GM21447 (cell line): ENCODE measurements around the gene DBP.
A peak's percentile ranks its signal among the peaks of the same experiment; 100 is the strongest.
"Not testable (repeated sequence)": the region's sequence is repeated elsewhere in the genome, so short reads cannot be mapped to it uniquely, and the experiment has no call there.

Experiments used
- ATAC-seq: cut with Tn5 transposase; IDR thresholded peaks from one replicate; pipeline ENCODE4 v1.9.1; 2021; ENCODE audit not compliant: unreplicated experiment

Gene DBP

DNA sequence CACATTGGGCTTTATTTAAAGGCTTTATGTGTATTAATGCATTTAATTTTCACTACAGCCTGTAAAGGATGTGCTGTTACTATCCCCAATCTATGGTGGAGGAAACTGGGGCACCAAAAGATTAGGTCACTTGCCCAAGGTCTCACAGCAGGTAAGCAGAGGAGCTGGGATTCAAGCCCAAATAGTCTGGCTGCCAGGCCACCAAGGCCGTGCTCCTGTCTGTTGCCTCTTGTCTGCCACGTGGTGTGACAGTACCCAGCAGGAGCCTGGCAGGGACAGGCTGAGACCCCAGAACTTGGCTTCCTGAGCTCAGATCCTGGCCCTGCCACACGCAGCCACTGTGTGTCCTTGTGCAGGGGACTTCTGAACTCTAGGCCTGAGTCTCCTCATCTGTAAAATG, 31.2 kb upstream of the DBP start:
- ATAC-seq, result no peak

- no peak for ATAC-seq
These were observed 28.6 kb upstream of the DBP start for GRCh38 chr19:48665786-48666185.

GRCh38 chr19:48664476-48664875, 27.3 kb upstream of the DBP start:
- no peak for ATAC-seq

GRCh38 chr19:48663667-48664066, 26.5 kb upstream of the DBP start:
- no peak for ATAC-seq

- no peak for ATAC-seq
These were observed 24.5 kb upstream of the DBP start for GRCh38 chr19:48661711-48662090.

DNA sequence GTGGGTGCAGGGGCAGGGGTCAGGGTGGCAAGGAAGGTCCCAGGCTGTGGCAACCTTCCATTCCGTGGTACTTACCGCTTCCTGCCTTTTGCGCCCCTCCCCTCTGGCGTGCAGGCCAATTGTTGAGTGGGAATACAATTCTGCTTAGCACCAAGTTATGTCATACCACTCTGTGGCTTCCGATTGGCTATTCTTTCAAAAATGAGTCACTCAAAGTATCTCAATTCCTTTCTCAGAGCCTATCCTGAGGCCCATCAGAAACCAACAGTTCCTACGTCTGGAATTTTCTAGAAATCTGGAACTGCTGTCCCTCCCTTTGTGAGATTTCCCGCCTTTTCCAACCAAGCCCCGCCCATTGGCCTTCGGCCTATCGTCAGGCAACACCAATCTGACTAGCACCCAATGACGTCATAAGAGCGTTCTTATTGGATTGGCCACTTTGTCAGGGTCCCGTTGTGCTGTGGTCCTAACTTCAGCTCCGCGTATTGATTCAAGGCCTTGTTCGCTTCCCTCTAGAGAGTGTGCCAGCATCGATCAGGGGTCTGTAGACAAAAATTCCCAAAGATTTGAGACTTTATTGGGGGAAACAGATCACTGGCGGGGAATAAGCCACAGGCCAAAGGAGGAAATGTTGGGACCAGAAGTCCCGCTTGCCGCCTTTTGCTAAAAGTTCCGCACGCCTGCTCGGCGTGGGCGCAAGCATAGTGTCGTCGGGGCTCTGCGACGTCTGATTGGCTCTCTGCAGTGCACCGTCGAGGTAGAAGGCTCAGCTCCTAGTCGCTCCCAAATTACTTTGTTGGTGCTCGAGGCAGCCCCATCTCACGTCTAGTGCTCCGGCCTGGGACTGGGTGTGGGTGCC, 23.9 kb upstream of the DBP start:
- ATAC-seq, result peak; percentile 84

DNA sequence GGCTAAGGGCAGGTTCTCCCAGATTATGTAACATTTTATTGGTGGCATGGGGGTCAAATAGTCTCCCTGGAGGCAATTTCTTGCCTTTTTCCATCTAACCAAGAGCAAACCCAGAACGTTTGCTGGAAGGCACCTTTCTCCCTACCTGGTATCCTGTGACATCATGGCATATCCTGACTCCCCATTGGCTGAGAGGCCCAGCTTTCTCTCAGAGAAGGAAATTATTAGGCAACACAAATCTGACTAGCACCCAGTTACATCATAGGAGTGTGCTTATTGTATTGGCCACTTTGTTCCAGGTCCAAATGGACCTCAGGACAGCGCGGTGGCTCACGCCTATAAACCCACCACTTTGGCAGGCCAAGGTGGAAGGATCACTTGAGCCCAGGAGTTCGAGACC, 22.6 kb upstream of the DBP start:
- ATAC-seq, result no peak

GRCh38 chr19:48658483-48658882, 21.3 kb upstream of the DBP start:
- ATAC-seq, result no peak

DNA sequence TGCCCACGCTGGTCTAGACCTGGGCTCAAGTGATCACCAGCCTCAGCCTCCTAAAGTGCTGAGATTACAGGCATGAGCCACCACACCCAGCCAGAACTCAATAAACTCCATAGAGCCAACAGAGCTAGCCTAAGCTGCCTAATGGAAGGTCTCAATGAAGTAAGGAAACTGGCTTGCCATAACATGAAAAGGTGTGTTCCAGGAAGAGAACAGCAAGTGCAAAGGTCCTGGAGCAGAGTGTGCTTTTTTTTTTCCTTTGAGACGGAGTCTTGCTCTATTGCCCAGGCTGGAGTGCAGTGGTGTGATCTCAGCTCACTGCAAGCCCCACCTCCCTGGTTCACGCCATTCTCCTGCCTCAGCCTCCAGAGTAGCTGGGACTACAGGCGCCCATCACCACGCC, 20.6 kb upstream of the DBP start:
- not testable (repeated sequence) for ATAC-seq

DNA sequence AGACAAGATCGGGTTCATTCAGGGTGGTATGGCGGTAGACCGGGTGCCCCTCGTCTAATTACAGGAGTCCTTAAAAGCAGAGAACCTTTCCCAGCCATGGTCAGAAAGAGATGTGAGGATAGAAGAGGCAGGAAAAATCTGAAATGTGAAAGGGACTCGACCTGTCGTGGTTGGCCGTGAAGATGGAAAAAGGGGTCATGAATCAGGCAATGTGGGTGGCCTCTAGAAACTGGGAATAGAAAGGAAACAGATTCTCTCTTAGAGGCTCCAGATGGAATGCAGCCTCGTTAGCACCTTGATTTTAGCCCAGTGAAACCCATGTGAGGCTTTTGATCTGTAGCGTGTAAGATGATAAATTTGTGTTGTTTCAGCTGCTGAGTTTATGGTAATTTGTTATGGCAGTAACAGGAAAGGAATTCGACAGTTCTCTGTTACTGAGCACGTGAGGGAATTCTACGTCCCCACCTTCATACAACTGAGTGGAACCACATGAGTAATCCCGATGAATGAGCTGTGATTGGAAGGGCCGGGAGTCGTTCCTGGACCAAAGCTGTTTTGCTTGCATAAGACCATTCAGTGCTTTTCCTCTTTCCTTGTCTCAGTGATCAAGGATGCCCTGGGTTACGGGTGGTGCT, 19.8 kb upstream of the DBP start:
- no peak for ATAC-seq

GRCh38 chr19:48654299-48655059, 17.3 kb upstream of the DBP start:
- ATAC-seq, result no peak

DNA sequence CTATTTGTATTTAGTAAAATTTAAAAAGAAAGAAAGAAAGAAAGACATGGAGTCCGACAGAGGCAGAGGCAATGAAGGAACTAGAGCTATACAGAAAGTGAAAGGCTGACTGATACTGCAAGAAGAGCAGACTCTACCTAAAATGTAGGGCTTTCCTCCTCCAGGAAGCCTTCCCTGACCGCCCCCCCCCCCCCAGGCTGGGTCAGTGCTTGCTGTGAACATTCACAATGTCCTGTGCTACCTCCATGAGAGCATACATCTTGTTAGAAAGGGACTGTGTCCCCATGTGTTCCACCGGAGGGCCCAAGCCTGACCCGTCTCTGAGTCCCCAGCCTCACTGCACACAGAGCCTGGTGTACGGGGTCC, 14.5 kb upstream of the DBP start:
- ATAC-seq, result no peak

GRCh38 chr19:48650974-48651682, 13.9 kb upstream of the DBP start:
- ATAC-seq, result no peak

DNA sequence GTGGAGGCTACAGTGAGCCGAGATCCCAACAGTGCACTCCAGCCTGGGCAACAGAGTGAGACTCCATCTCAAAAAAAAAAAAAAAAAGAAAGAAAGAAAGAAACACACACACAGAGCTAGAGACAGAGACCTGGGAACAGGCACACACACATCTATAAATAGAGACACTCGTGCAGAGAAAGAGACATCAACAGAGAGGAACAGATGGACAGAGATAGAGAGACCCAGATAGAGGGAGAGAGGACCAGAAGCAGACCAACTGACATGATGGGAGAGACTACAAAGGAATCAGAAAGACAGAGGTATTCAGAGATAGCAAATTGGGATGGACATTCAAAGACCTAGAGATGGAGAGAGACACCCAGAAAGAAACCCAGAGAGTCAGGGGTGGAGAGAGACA, 11.0 kb upstream of the DBP start:
- no peak for ATAC-seq

GRCh38 chr19:48646722-48647216, 9.6 kb upstream of the DBP start:
- no peak for ATAC-seq

GRCh38 chr19:48646001-48646721, 9.0 kb upstream of the DBP start, which contains the start of gene CA11:
Gene CA11, minus strand, starts transcription at chr19:48646187. Its CDS starts 555 bp downstream, at chr19:48645632.
- ATAC-seq, result peak; percentile 62

DNA sequence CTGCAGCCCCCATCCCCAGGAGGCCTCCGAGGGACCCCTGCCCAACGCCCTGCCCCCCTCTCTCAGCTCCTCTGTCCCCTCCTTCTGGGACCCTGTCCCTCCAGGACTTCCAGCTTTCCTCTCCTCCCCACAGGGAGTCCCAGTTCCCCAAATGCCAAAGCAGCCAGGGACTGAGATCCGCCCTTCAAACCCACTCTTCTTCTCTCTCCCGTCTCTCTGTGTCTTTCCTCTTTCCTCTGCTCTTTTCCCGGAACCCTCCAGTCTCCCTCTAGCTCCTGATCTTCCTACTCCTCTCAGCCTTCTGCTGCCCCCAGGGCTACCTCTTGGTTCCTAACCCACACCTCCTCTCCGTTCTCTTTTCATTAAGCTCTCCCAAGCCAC, 8.4 kb upstream of the DBP start:
- ATAC-seq, result no peak

DNA sequence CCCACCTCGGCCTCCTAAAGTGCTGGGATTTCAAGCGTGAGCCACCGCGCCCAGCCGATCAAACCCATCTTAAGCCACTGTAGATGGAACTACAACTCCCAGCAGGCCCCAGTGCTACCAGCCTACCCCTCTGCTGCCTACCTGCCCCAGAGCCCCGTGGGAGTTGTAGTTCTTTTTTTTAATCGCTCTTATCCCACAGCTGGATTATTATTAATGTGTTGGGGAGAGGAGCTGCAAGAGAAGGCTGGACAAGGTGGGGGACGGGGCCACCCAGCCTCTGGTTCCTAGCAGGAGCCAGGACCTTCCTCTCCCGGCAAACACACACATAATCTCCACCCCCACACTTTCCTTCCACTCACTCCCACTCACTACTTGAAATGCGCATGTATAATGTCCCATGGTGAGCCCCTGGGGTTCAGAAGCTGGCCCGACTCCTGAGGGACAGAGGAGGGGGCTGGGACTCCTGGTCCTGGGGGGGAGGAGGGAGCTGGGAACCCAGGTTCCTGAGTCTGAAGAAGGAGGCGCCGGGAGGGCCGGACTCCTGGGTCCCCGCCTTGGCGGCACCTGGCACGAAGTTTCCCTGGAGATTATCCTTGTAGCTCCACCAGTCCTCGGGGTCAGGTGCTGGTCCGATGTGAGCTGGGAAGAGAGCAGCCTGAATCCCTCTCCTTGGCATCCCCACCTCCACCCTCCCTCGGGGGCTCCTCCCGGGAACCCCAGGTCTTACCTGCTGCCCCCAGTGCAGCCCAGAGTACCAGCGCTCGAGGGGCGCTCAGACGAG, 7.8 kb upstream of the DBP start:
- ATAC-seq, result no peak

- ATAC-seq, result no peak
These were observed 7.2 kb upstream of the DBP start for GRCh38 chr19:48644355-48644754.

GRCh38 chr19:48642862-48643261, 5.7 kb upstream of the DBP start:
- no peak for ATAC-seq
